HepG2 (cell line): Measurements from ENCODE around the gene ZBTB21. TPM values are rescaled to one million over a fixed set of nuclear protein-coding genes. Genes with fewer than 3 reads are reported as not detected.
A peak's percentile ranks its signal among the peaks of the same experiment; 100 is the strongest.

Experiments used
- ATAC-seq: fragments of 200-7000 bp; cut with Tn5 transposase; 3 replicates; pipeline ENCODE4 v1.9.1; 2020; ENCODE audit warnings: mild to moderate bottlenecking, moderate library complexity
- BruUV-seq: library from RNA; stranded (reverse); fragments of 400-500 nt; replicated peaks from 2 replicates; lab custom pipeline; 2021; lab: Mats Ljungman, UMichigan
- CTCF ChIA-PET: fragments of 300-600 bp; formaldehyde crosslinking; extraction: SDS; loops from one replicate; lab custom pipeline; 2021; ENCODE audit warnings: low total read pairs, inconsistent platforms, low intra/inter-chr PET ratio; lab: Yijun Ruan, JAX
- POLR2A ChIA-PET: fragments of 350-600 bp; sonication (Branson Sonifier 250); formaldehyde crosslinking; loops from one replicate; lab custom pipeline; 2020; ENCODE audit warnings: antibody characterized with exemption, inconsistent platforms; lab: Yijun Ruan, JAX
- DNase-seq: peaks from one replicate; pipeline ENCODE4 v3.0.0-alpha.2; 2015; ENCODE audit warnings: low spot score
- FAIRE-seq: peaks from 3 replicates; lab custom pipeline; 2011; peaks lifted over from hg19 to GRCh38; lab: Jason Lieb, UNC
- H2AFZ ChIP-seq: one replicate; pipeline ENCODE4 v1.6.1; 2011; ENCODE audit warnings: low read length, inconsistent platforms
- H3K27ac ChIP-seq: fragments of 300-600 bp; 3 replicates; pipeline ENCODE4 v1.8.0; 2011; ENCODE audit warnings: mixed run types, mild to moderate bottlenecking, mixed read lengths, low read length, inconsistent platforms; ENCODE audit not compliant: insufficient read depth; ENCODE audit errors: extremely low read length
- H3K27me3 ChIP-seq, 2 experiments: fragments of 200-600 bp in 1 of 2; 2 replicates in 1 of 2; 3 replicates in 1 of 2; pipeline versions ENCODE4 v1.6.0 to v1.8.0; 2011; ENCODE audit warnings: low read length in 2 of 2, mild to moderate bottlenecking in 2 of 2, moderate library complexity in 2 of 2, inconsistent platforms in 1 of 2; ENCODE audit not compliant: insufficient read depth in 2 of 2, control insufficient read depth in 1 of 2
- H3K36me3 ChIP-seq, 2 experiments: fragments of 200-600 bp in 1 of 2; replicated peaks in 1 of 2; 2 replicates in 1 of 2; 3 replicates in 1 of 2; pipeline versions ENCODE4 v1.5.1 to v1.8.0; 2011; ENCODE audit warnings: low read length in 2 of 2, inconsistent platforms in 1 of 2; ENCODE audit not compliant: insufficient read depth in 2 of 2, control insufficient read depth in 1 of 2
- H3K4me1 ChIP-seq: 2 replicates; pipeline ENCODE4 v1.5.1; 2012; ENCODE audit warnings: low read length, inconsistent platforms; ENCODE audit not compliant: insufficient read depth
- H3K4me2 ChIP-seq: 2 replicates; pipeline ENCODE4 v1.6.0; 2011; ENCODE audit warnings: low read depth, low read length, inconsistent platforms
- H3K4me3 ChIP-seq, 3 experiments: fragments of 200-600 bp in 1 of 3; sonication (generic), shearing (Covaris generic) in 1 of 3; replicated peaks in 1 of 3; 2 replicates each; pipeline ENCODE4 v1.5.1; 2011 to 2016; ENCODE audit warnings: low read length in 3 of 3, inconsistent platforms in 2 of 3, low read depth in 2 of 3, mild to moderate bottlenecking in 2 of 3, control low read depth in 1 of 3, mixed read lengths in 1 of 3; ENCODE audit not compliant: insufficient read depth in 1 of 3
- H3K79me2 ChIP-seq: one replicate; pipeline ENCODE4 v1.6.1; 2011; ENCODE audit warnings: low read length, inconsistent platforms; ENCODE audit not compliant: insufficient read depth
- H3K9ac ChIP-seq: 2 replicates; pipeline ENCODE4 v1.6.0; 2011; ENCODE audit warnings: mild to moderate bottlenecking, low read depth, low read length, inconsistent platforms; ENCODE audit not compliant: insufficient read depth
- H3K9me3 ChIP-seq: 2 replicates; pipeline ENCODE4 v1.5.1; 2012; ENCODE audit warnings: mild to moderate bottlenecking, low read length
- H4K20me1 ChIP-seq: 2 replicates; pipeline ENCODE4 v1.6.0; 2011; ENCODE audit warnings: inconsistent platforms, mild to moderate bottlenecking, low read length, moderate library complexity; ENCODE audit not compliant: insufficient read depth
- BRCA1 ChIP-seq: sonication (generic); formaldehyde crosslinking; IDR thresholded peaks from 2 replicates; pipeline ENCODE4 v1.4.0; 2020; ENCODE audit warnings: missing genetic modification reagents
- GLMP ChIP-seq: sonication (generic); formaldehyde crosslinking; IDR thresholded peaks from 2 replicates; pipeline ENCODE4 v1.9.0; 2021; ENCODE audit warnings: missing genetic modification reagents, mild to moderate bottlenecking, borderline replicate concordance
- LCORL ChIP-seq, 2 experiments: fragments of 450-650 bp in 1 of 2; sonication (generic) in 1 of 2; formaldehyde crosslinking in 1 of 2; IDR thresholded peaks; 2 replicates each; pipeline versions ENCODE4 v1.5.0 to v1.6.1; 2017 to 2020; ENCODE audit warnings: antibody characterized with exemption in 1 of 2, missing genetic modification reagents in 1 of 2
- NR0B2 ChIP-seq: sonication (generic); formaldehyde crosslinking; IDR thresholded peaks from 2 replicates; pipeline ENCODE4 v1.4.0; 2020; ENCODE audit warnings: mild to moderate bottlenecking, missing genetic modification reagents
- POGZ ChIP-seq: sonication (generic); formaldehyde crosslinking; IDR thresholded peaks from 2 replicates; pipeline ENCODE4 v1.4.0; 2020; ENCODE audit warnings: mild to moderate bottlenecking, missing genetic modification reagents
- RAD51 ChIP-seq: fragments of 450-650 bp; IDR thresholded peaks from 2 replicates; pipeline ENCODE4 v1.6.1; 2016; ENCODE audit warnings: borderline replicate concordance
- RXRB ChIP-seq: IDR thresholded peaks from 2 replicates; pipeline ENCODE4 v1.6.1; 2016; ENCODE audit warnings: borderline replicate concordance, missing genetic modification reagents, missing compliant biosample characterization
- SOX13 ChIP-seq, 3 experiments: fragments of 450-650 bp in 1 of 3; sonication (generic) in 1 of 3; formaldehyde crosslinking in 1 of 3; IDR thresholded peaks in 2 of 3; conservative IDR thresholded peaks in 1 of 3; 2 replicates each; pipeline versions ENCODE4 v1.5.0 to v1.6.1; 2016 to 2020; ENCODE audit warnings: antibody characterized with exemption in 1 of 3, mild to moderate bottlenecking in 1 of 3, missing compliant biosample characterization in 1 of 3, missing genetic modification reagents in 1 of 3, moderate library complexity in 1 of 3
- SRSF9 ChIP-seq: fragments of 200-400 bp; formaldehyde crosslinking; IDR thresholded peaks from 2 replicates; pipeline ENCODE4 v1.6.1; 2018; ENCODE audit warnings: borderline replicate concordance, mild to moderate bottlenecking, low read depth, low read length; ENCODE audit not compliant: insufficient read depth, poor library complexity, severe bottlenecking
- TERF1 ChIP-seq: sonication (generic); formaldehyde crosslinking; IDR thresholded peaks from 2 replicates; pipeline ENCODE4 v1.8.0; 2022; ENCODE audit warnings: mild to moderate bottlenecking, missing genetic modification reagents, moderate library complexity
- ZBTB2 ChIP-seq: sonication (generic); formaldehyde crosslinking; IDR thresholded peaks from 2 replicates; pipeline ENCODE4 v1.8.0; 2022; ENCODE audit warnings: low read depth, missing genetic modification reagents
- ZBTB43 ChIP-seq: sonication (generic); formaldehyde crosslinking; conservative IDR thresholded peaks from 2 replicates; pipeline ENCODE4 v1.4.0; 2020; ENCODE audit warnings: missing genetic modification reagents
- ZNF746 ChIP-seq: sonication (generic); formaldehyde crosslinking; IDR thresholded peaks from 2 replicates; pipeline ENCODE4 v1.8.0; 2022; ENCODE audit warnings: mild to moderate bottlenecking, missing genetic modification reagents
- WGBS: methylation state at CpG from one replicate; pipeline ENCODE4 v1.1.6; 2017; ENCODE audit warnings: low lambda C conversion rate; 5-methylcytosine and 5-hydroxymethylcytosine counted together
- in situ Hi-C: cut with HindIII; loops from 2 replicates; pipeline ENCODE4 v1.10.0; 2017; ENCODE audit warnings: low pct_unique_long_range_greater_than_20kb; ENCODE audit not compliant: extremely low pct_ligation_motif_present
- intact Hi-C: fragments of 100-400 bp; cut with micrococcal nuclease; formaldehyde crosslinking; loops from one replicate; pipeline ENCODE4 v1.10.0; 2022; ENCODE audit not compliant: unreplicated experiment
- polyA plus RNA-seq, 8 experiments: library from polyadenylated mRNA; depleted of rRNA in 3 of 8; stranded (reverse) in 7 of 8; unstranded in 1 of 8; fragments of >200 nt; fragmentation: Illumina TruSeq in 4 of 8; extraction: Trizol in 4 of 8; gene quantifications; 2 replicates each; pipeline versions ENCODE4 v1.2.1 to v1.2.3, GENCODE V29; 2011 to 2016; ENCODE audit warnings: low read depth in 4 of 8, missing spikeins in 1 of 8, mixed read lengths in 1 of 8; ENCODE audit not compliant: insufficient read depth in 1 of 8
- total RNA-seq, 5 experiments: library from RNA; depleted of rRNA; stranded (reverse); fragments of >200 nt; fragmentation: Illumina TruSeq; extraction: Trizol; gene quantifications; 2 replicates each; pipeline ENCODE4 v1.2.3, GENCODE V29; 2016; ENCODE audit warnings: low read depth in 1 of 5
- TF ChIP-seq, protein P1 (sequence below): IDR thresholded peaks from 2 replicates; pipeline ENCODE4 v1.6.1; 2016; ENCODE audit warnings: missing compliant biosample characterization, missing genetic modification reagents, borderline replicate concordance

The ZBTB21 gene
- total and polyA plus RNA-seq, 2 of the 13 experiments (the other 11 are each of a cell fraction or from before 2014, with no cell fraction given) = 4.5 to 6.1 TPM

- H4K20me1 ChIP-seq = no peaks in the 10 kb centered on the region
- ChIA-PET POLR2A (interaction anchor here (0.8 to 1.6 kb wide), 4 partner anchors 13 to 48 kb away, joined by 3 to 8 read pairs (median 4); no protein-coding TSS in a partner anchor), CTCF (no interaction called here)
- no peaks in the 10 kb centered on the region for H3K79me2 ChIP-seq
- DNase-seq (peak; percentile 50), ATAC-seq (peak; percentile 84), FAIRE-seq (peak; percentile 64)
- H3K9ac ChIP-seq = no peak overlapping the region; the same call in 1 of the 2 replicates
- no peak overlapping the region for H2AFZ ChIP-seq
- no TSS peak for BruUV-seq
- WGBS = 26% methylated on average over 9 of the region's 14 CpGs
- no peak overlapping the region for H3K27ac ChIP-seq
- peaks cover 45% of the 10 kb centered on the region for H3K4me1 ChIP-seq
- peak overlapping the region in 2 of 3 experiments; percentile 10 to 56; a peak in 2 of 6 replicates for H3K4me3 ChIP-seq
- in situ Hi-C loops = no loop called here
- H3K27me3 ChIP-seq = no peaks in the 10 kb centered on the region
- 0 out of 2 replicates have a peak, but pooled peaks cover 2% of the 10 kb centered on the region for H3K9me3 ChIP-seq
- intact Hi-C loops = loop anchor here (2.0 kb wide), 1 partner anchor 13 kb away; no protein-coding TSS in a partner anchor
- H3K4me2 ChIP-seq = peak overlapping the region; percentile 79
- no peaks in the 10 kb centered on the region for H3K36me3 ChIP-seq
- TF ChIP-seq ZNF746 (CRISPR knock-in tag) = no peak
- TF ChIP-seq RXRB (CRISPR knock-in tag) = no peak
- TF ChIP-seq NR0B2 (CRISPR knock-in tag) = no peak
- no peak for TF ChIP-seq BRCA1
- no peak for TF ChIP-seq RAD51
- no peak for TF ChIP-seq LCORL (IDR thresholded peaks at IDR 0.05)
- no peak for TF ChIP-seq LCORL (CRISPR knock-in tag; IDR thresholded peaks at IDR 0.05)
- TF ChIP-seq SOX13 (IDR thresholded peaks at IDR 0.05) = no peak
- TF ChIP-seq SOX13 (CRISPR knock-in tag; conservative IDR thresholded peaks at IDR 0.05 in 1 of 2, IDR thresholded peaks at IDR 0.05 in 1 of 2) = no peak
- TF ChIP-seq TERF1 = no peak
- no peak for TF ChIP-seq GLMP (CRISPR knock-in tag)
- no peak for TF ChIP-seq SRSF9
- TF ChIP-seq ZBTB43 (CRISPR knock-in tag) = no peak
- TF ChIP-seq, protein P1, sequence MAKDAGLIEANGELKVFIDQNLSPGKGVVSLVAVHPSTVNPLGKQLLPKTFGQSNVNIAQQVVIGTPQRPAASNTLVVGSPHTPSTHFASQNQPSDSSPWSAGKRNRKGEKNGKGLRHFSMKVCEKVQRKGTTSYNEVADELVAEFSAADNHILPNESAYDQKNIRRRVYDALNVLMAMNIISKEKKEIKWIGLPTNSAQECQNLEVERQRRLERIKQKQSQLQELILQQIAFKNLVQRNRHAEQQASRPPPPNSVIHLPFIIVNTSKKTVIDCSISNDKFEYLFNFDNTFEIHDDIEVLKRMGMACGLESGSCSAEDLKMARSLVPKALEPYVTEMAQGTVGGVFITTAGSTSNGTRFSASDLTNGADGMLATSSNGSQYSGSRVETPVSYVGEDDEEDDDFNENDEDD = peak; percentile 57; the same call in 1 of the 2 replicates
- TF ChIP-seq ZBTB2 (CRISPR knock-in tag) = no peak
- TF ChIP-seq POGZ (CRISPR knock-in tag) = no peak
Measured at GRCh38 chr21:41973861-41974751, 36.1 kb downstream of the ZBTB21 start.
